ENCODE measurements around the gene ITGA6. TPM values are rescaled to one million over a fixed set of nuclear protein-coding genes. Genes with fewer than 3 reads are reported as not detected.

The ITGA6 gene
- total RNA-seq, 1 experiment from 2014 or later = 78.3 TPM

- H3T11ph ChIP-seq (ENCODE audit: low read length) = no peak overlapping the region
- Mint-ChIP-seq H3K36me3 (ENCODE audit: insufficient read depth in 1 of 3, low read depth in 3 of 3) (peaks cover 12 to 20% (median 16%) of the 10 kb centered on the region in 3 experiments; a peak in 6 of 7 replicates), H3K27me3 (ENCODE audit: low read depth) (no peaks in the 10 kb centered on the region), H3K27ac (no peak overlapping the region), H3K9me3 (no peaks in the 10 kb centered on the region), H3K4me1 (peaks cover 47 to 56% of the 10 kb centered on the region in 2 experiments), H3K4me3 (no peak overlapping the region)
- H4K8ac ChIP-seq (replicated peaks; ENCODE audit: insufficient read length, low read depth, low read length) = no peak overlapping the region
- H2BK5ac ChIP-seq (ENCODE audit: insufficient read length, low read length) = no peak overlapping the region
- no peak overlapping the region for H3K4ac ChIP-seq (ENCODE audit: low read depth, low read length)
- no peak overlapping the region for H3K14ac ChIP-seq (ENCODE audit: insufficient read depth, low read length)
- no peak for TF ChIP-seq CTCF (conservative IDR thresholded peaks at IDR 0.05)
- H3K23me2 ChIP-seq (ENCODE audit: insufficient read length, low read depth, low read length, poor library complexity, severe bottlenecking) = no peaks in the 10 kb centered on the region
- H3K23ac ChIP-seq (ENCODE audit: insufficient read length, low read depth, low read length) = no peak overlapping the region
- no peak overlapping the region for H4K5ac ChIP-seq (ENCODE audit: insufficient read length, low read depth, low read length)
- no peak overlapping the region for H3K9ac ChIP-seq (ENCODE audit: extremely low read depth, insufficient read length, low read length)
- H3K79me2 ChIP-seq (ENCODE audit: insufficient read depth, low read length) = peaks cover 37% of the 10 kb centered on the region; the same call in 1 of the 2 replicates
- no peak overlapping the region for H2BK20ac ChIP-seq (ENCODE audit: low read depth, low read length, poor library complexity, severe bottlenecking)
- no peak overlapping the region for H2BK12ac ChIP-seq (ENCODE audit: insufficient read length, low read depth, low read length)
- H3K18ac ChIP-seq (ENCODE audit: insufficient read length, low read depth, low read length) = no peak overlapping the region
- no peak overlapping the region for H3K4me2 ChIP-seq (ENCODE audit: insufficient read depth, insufficient read length, low read length)
- H3K9me3 ChIP-seq (ENCODE audit: control insufficient read depth, low read depth, low read length) = no peaks in the 10 kb centered on the region
- H4K91ac ChIP-seq (ENCODE audit: insufficient read length, low read depth, low read length) = no peak overlapping the region
- no peak overlapping the region for H2BK120ac ChIP-seq (ENCODE audit: low read depth, low read length, poor library complexity, severe bottlenecking)
- H3K79me1 ChIP-seq (ENCODE audit: insufficient read depth, low read depth, low read length, poor library complexity, severe bottlenecking) = peaks cover 10% of the 10 kb centered on the region
- H2AFZ ChIP-seq (ENCODE audit: low read length) = no peak overlapping the region
- H3K27me3 ChIP-seq (ENCODE audit: insufficient read depth, low read length) = no peaks in the 10 kb centered on the region
- no CpG with 5 or more reads among the region's 1 CpG for WGBS (ENCODE audit: extremely low coverage, insufficient read length, low lambda C conversion rate)
- no peak overlapping the region for H2AK5ac ChIP-seq (ENCODE audit: insufficient read length, low read length)
- no peak overlapping the region for H3K56ac ChIP-seq (ENCODE audit: insufficient read length, low read depth, low read length)
- DNase-seq = no peak
- H3K27ac ChIP-seq (ENCODE audit: insufficient read length, low read depth, low read length) = no peak overlapping the region
- H2BK15ac ChIP-seq (ENCODE audit: low read depth, low read length) = no peak overlapping the region
- H4K20me1 ChIP-seq (ENCODE audit: control insufficient read depth, insufficient read depth, insufficient read length) = no peaks in the 10 kb centered on the region
- H3K4me1 ChIP-seq (ENCODE audit: insufficient read depth, low read length) = peaks cover 28% of the 10 kb centered on the region
These were observed 12.5 kb downstream of the ITGA6 start for GRCh38 chr2:172439911-172440310.

Data from H9 (cell line).